ENCODE results near the gene SH3BGRL. TPM values are rescaled to one million over a fixed set of nuclear protein-coding genes. Genes with fewer than 3 reads are reported as not detected.

The SH3BGRL gene
- total RNA-seq, 2 experiments from 2014 or later: 56.2 to 68.2 TPM

DNA sequence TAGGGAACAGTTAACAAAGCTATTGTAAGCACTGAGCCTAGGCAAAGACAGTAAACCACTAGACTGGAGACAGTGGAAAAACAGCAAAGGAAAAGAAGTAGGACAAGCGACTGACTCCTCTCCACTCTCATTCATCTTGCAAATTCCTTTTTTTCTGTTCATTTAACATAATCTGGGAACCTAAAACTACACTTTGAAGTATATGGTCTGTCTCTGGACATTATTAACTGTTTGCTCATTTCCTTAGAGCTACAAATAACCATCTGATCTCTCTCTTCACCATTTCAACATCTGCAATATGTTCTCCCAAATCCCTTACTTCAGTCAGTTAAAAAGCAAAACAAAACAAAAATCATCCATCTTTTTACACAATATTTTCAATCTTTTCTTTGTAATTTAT lies 831 bp upstream of the SH3BGRL start:
- DNase-seq (ENCODE audit: low spot score): no peak
- Histone ChIP-seq H3K36me3 (ENCODE audit: insufficient read depth, low read length) (peaks cover 18% of the 10 kb centered on the region), H3K9me3 (ENCODE audit: low read length) (no peaks in the 10 kb centered on the region), H2AFZ (ENCODE audit: low read length) (peak overlapping the region; percentile 93), H3K4me3 (ENCODE audit: low read depth, low read length, poor library complexity, severe bottlenecking) (peak overlapping the region; percentile 95), H4K20me1 (ENCODE audit: insufficient read depth, low read length) (no peaks in the 10 kb centered on the region), H3K9me2 (ENCODE audit: insufficient read depth, low read length) (no peaks in the 10 kb centered on the region), H3K27ac (ENCODE audit: low read depth, low read length, poor library complexity, severe bottlenecking) (peak overlapping the region; percentile 95), H3K79me2 (ENCODE audit: insufficient read depth, low read depth, low read length) (peaks cover 41% of the 10 kb centered on the region), H3K4me2 (ENCODE audit: low read length) (peak overlapping the region; percentile 86), H3K4me1 (ENCODE audit: insufficient read depth, low read length, poor library complexity, severe bottlenecking) (peaks cover 20% of the 10 kb centered on the region)
- ChIA-PET CTCF (ENCODE audit: unreplicated experiment) (interaction anchor here (1.1 kb wide), 2 partner anchors 391 to 393 kb away, joined by 3 read pairs; no protein-coding TSS in a partner anchor), POLR2A (interaction anchor here (1.5 to 2.2 kb wide), 4 partner anchors 17 to 393 kb away, joined by 4 to 13 read pairs (median 6); partner anchors contain the start of gene BRWD3)
- intact Hi-C loops (cut with micrococcal nuclease; ENCODE audit: unreplicated experiment): loop anchor here (5.0 kb wide), 3 partner anchors 79 to 394 kb away; partner anchors contain the start of gene BRWD3
- BruUV-seq (replicated peaks): no TSS peak
- TF ChIP-seq, protein P1, sequence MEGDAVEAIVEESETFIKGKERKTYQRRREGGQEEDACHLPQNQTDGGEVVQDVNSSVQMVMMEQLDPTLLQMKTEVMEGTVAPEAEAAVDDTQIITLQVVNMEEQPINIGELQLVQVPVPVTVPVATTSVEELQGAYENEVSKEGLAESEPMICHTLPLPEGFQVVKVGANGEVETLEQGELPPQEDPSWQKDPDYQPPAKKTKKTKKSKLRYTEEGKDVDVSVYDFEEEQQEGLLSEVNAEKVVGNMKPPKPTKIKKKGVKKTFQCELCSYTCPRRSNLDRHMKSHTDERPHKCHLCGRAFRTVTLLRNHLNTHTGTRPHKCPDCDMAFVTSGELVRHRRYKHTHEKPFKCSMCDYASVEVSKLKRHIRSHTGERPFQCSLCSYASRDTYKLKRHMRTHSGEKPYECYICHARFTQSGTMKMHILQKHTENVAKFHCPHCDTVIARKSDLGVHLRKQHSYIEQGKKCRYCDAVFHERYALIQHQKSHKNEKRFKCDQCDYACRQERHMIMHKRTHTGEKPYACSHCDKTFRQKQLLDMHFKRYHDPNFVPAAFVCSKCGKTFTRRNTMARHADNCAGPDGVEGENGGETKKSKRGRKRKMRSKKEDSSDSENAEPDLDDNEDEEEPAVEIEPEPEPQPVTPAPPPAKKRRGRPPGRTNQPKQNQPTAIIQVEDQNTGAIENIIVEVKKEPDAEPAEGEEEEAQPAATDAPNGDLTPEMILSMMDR (conservative IDR thresholded peaks at IDR 0.05; ENCODE audit: low read length): no peak
- no peak for TF ChIP-seq EZH2phosphoT487 (IDR thresholded peaks at IDR 0.05; ENCODE audit: borderline replicate concordance, low read depth, low read length)

DNA sequence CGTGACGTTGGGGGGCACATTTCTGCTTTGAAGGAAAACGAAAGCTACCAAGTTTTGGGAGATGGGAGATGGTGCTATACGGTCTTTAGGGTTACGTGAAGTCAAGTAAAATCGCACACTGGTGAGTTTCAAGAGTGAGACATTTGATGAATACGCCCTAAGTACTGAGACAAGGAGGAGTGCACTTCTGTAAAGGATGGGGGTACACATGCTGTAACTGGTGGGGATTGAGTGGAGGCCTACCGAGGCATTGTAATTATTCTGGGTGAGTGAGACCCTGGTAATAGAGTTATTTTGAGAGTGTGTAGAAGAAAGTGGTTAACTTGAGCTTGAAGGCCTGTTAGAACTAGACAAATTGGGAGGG lies 536 bp downstream of the SH3BGRL start:
- TF ChIP-seq, protein P1 (conservative IDR thresholded peaks at IDR 0.05; ENCODE audit: low read length): no peak
- CTCF ChIA-PET (ENCODE audit: unreplicated experiment): no interaction called here
- DNase-seq (ENCODE audit: low spot score): no peak
- BruUV-seq (replicated peaks): no TSS peak
- Histone ChIP-seq H3K79me2 (ENCODE audit: insufficient read depth, low read depth, low read length) (peaks cover 55% of the 10 kb centered on the region), H3K4me3 (ENCODE audit: low read depth, low read length, poor library complexity, severe bottlenecking) (peak overlapping the region; percentile 95), H3K4me1 (ENCODE audit: insufficient read depth, low read length, poor library complexity, severe bottlenecking) (peaks cover 21% of the 10 kb centered on the region), H4K20me1 (ENCODE audit: insufficient read depth, low read length) (no peaks in the 10 kb centered on the region), H3K4me2 (ENCODE audit: low read length) (peak overlapping the region; percentile 86), H3K9me3 (ENCODE audit: low read length) (no peaks in the 10 kb centered on the region), H2AFZ (ENCODE audit: low read length) (peak overlapping the region; percentile 93; the same call in 1 of the 2 replicates), H3K36me3 (ENCODE audit: insufficient read depth, low read length) (peaks cover 31% of the 10 kb centered on the region), H3K9me2 (ENCODE audit: insufficient read depth, low read length) (no peaks in the 10 kb centered on the region), H3K27ac (ENCODE audit: low read depth, low read length, poor library complexity, severe bottlenecking) (peak overlapping the region; percentile 95)
- intact Hi-C loops (cut with micrococcal nuclease; ENCODE audit: unreplicated experiment): loop anchor here (5.0 kb wide), 3 partner anchors 80 to 395 kb away; partner anchors contain the start of gene BRWD3
- POLR2A ChIA-PET: interaction anchor here (0.7 to 2.2 kb wide), 7 partner anchors 16 to 405 kb away, joined by 3 to 13 read pairs (median 4); partner anchors contain the start of gene BRWD3

DNA sequence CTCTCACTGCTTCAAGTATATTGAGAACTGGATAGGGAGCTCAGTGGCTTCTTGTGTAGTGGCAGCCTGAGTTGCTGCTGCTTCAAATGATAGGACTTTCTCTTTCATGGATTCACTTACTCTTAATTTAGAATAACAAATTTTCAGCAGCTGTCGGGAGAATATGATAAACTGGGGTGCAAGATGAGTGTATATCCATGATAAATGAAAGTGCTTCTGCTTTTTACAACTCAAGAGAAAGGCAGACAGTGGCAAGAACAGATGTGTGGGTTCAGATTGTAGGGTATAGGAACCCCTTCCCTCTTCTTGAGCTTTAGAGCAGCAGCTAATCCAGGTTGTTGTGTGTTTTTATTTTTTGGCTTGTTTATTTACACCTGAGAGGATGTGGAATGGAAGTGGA lies 1.0 kb downstream of the SH3BGRL start:
- H3K79me2 ChIP-seq (ENCODE audit: insufficient read depth, low read depth, low read length): peaks cover 57% of the 10 kb centered on the region
- CTCF ChIA-PET (ENCODE audit: unreplicated experiment): no interaction called here
- POLR2A ChIA-PET: interaction anchor here (0.6 to 2.2 kb wide), 5 partner anchors 15 to 395 kb away, joined by 3 to 13 read pairs (median 4); partner anchors contain the start of gene BRWD3

More for the DNA sequence above, 1.0 kb downstream of the SH3BGRL start:
- peak overlapping the region; percentile 95 for H3K4me3 ChIP-seq (ENCODE audit: low read depth, low read length, poor library complexity, severe bottlenecking)
- no peaks in the 10 kb centered on the region for H3K9me2 ChIP-seq (ENCODE audit: insufficient read depth, low read length)
- no peak overlapping the region for H2AFZ ChIP-seq (ENCODE audit: low read length)
- no peak for TF ChIP-seq EZH2phosphoT487 (IDR thresholded peaks at IDR 0.05; ENCODE audit: borderline replicate concordance, low read depth, low read length)
- TF ChIP-seq, protein P1 (conservative IDR thresholded peaks at IDR 0.05; ENCODE audit: low read length): no peak
- H4K20me1 ChIP-seq (ENCODE audit: insufficient read depth, low read length): no peaks in the 10 kb centered on the region
- peaks cover 21% of the 10 kb centered on the region for H3K4me1 ChIP-seq (ENCODE audit: insufficient read depth, low read length, poor library complexity, severe bottlenecking)
- peak overlapping the region; percentile 95 for H3K27ac ChIP-seq (ENCODE audit: low read depth, low read length, poor library complexity, severe bottlenecking)
- no TSS peak for BruUV-seq (replicated peaks)
- intact Hi-C loops (cut with micrococcal nuclease; ENCODE audit: unreplicated experiment): loop anchor here (5.0 kb wide), 3 partner anchors 81 to 396 kb away; partner anchors contain the start of gene BRWD3
- peaks cover 34% of the 10 kb centered on the region for H3K36me3 ChIP-seq (ENCODE audit: insufficient read depth, low read length)
- H3K4me2 ChIP-seq (ENCODE audit: low read length): peak overlapping the region; percentile 86
- no peak for DNase-seq (ENCODE audit: low spot score)
- no peaks in the 10 kb centered on the region for H3K9me3 ChIP-seq (ENCODE audit: low read length)

Measured in OCI-LY7 (cell line).